ENCODE results near the gene FBXO36. TPM values are rescaled to one million over a fixed set of nuclear protein-coding genes. Genes with fewer than 3 reads are reported as not detected.

FBXO36 gene
- total and polyA plus RNA-seq, 10 of the 15 experiments (the other 5 are each of a cell fraction or from before 2014, with no cell fraction given): 0.79 to 2.7 (median 1.3) TPM

GRCh38 chr2:229993236-229993635 is 70.9 kb downstream of the FBXO36 start:
- Histone ChIP-seq H3K9ac (ENCODE audit: control insufficient read depth, insufficient read depth, low read length) (no peak overlapping the region), H4K20me1 (ENCODE audit: control insufficient read depth, insufficient read depth) (no peaks in the 10 kb centered on the region), H3K4me3 (no peak overlapping the region), H2AFZ (ENCODE audit: control insufficient read depth, low read depth, low read length) (no peak overlapping the region), H3K4me1 (ENCODE audit: control insufficient read depth, insufficient read depth, low read length) (no peaks in the 10 kb centered on the region), H3K36me3 (ENCODE audit: control insufficient read depth in 2 of 2, insufficient read depth in 2 of 2, low read length in 1 of 2) (no peaks in the 10 kb centered on the region), H3K4me2 (ENCODE audit: control insufficient read depth, insufficient read depth) (no peak overlapping the region), H3K27me3 (replicated peaks in 1 of 2; ENCODE audit: control insufficient read depth in 2 of 2, insufficient read depth in 2 of 2, low read length in 1 of 2) (no peaks in the 10 kb centered on the region), H3K9me3 (replicated peaks; ENCODE audit: control insufficient read depth, insufficient read depth, low read length) (no peaks in the 10 kb centered on the region), H3K79me2 (ENCODE audit: control insufficient read depth, insufficient read depth, low read length) (no peaks in the 10 kb centered on the region), H3K27ac (ENCODE audit: control insufficient read depth, insufficient read depth) (no peak overlapping the region)
- DNase-seq (ENCODE audit: low read depth, low spot score): no peak
- 70% methylated on average over 6 of the region's 6 CpGs for WGBS (ENCODE audit: insufficient coverage, insufficient replicate concordance, low lambda C conversion rate, missing lambda C conversion rate)
- TF ChIP-seq HDGF (IDR thresholded peaks at IDR 0.05) (no peak), ZNF622 (IDR thresholded peaks at IDR 0.05) (no peak), ZNF592 (IDR thresholded peaks at IDR 0.05) (no peak), PAX5 (IDR thresholded peaks at IDR 0.05; ENCODE audit: borderline replicate concordance, low read depth, low read length) (no peak), NFYA (IDR thresholded peaks at IDR 0.05; ENCODE audit: borderline replicate concordance, low read depth, low read length) (no peak), CREM (IDR thresholded peaks at IDR 0.05; ENCODE audit: low read depth) (no peak), NFIC (IDR thresholded peaks at IDR 0.05; ENCODE audit: low read depth, low read length) (no peak), NFXL1 (IDR thresholded peaks at IDR 0.05; ENCODE audit: borderline replicate concordance) (no peak), TCF3 (IDR thresholded peaks at IDR 0.05; ENCODE audit: borderline replicate concordance, insufficient read depth, low read depth, low read length) (no peak), SIX5 (IDR thresholded peaks at IDR 0.05; ENCODE audit: low read depth, low read length, severe bottlenecking) (no peak)
- TF ChIP-seq, protein P1, sequence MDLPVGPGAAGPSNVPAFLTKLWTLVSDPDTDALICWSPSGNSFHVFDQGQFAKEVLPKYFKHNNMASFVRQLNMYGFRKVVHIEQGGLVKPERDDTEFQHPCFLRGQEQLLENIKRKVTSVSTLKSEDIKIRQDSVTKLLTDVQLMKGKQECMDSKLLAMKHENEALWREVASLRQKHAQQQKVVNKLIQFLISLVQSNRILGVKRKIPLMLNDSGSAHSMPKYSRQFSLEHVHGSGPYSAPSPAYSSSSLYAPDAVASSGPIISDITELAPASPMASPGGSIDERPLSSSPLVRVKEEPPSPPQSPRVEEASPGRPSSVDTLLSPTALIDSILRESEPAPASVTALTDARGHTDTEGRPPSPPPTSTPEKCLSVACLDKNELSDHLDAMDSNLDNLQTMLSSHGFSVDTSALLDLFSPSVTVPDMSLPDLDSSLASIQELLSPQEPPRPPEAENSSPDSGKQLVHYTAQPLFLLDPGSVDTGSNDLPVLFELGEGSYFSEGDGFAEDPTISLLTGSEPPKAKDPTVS (IDR thresholded peaks at IDR 0.05; ENCODE audit: low read depth, low read length): no peak
- no TSS peak for BruUV-seq (replicated peaks)
- RAD21 ChIA-PET (ENCODE audit: unreplicated experiment): no interaction called here
- in situ Hi-C loops (cut with MboI) (no loop called here), intact Hi-C loops (cut with micrococcal nuclease; ENCODE audit: unreplicated experiment) (no loop called here)
- CTCF ChIA-PET: interaction anchor here (0.6 kb wide), 1 partner anchor 163 kb away, joined by 3 read pairs; no protein-coding TSS in a partner anchor
- FAIRE-seq: no peak
- POLR2A ChIA-PET: interaction anchor here (0.6 kb wide), 1 partner anchor 65 kb away, joined by 3 read pairs; no protein-coding TSS in a partner anchor
- SMC1A ChIA-PET (ENCODE audit: uncharacterized antibody, unreplicated experiment): no interaction called here
- no peak for ATAC-seq

All from GM12878 (cell line).